Endometrial microvascular endothelial cells (primary cell): Measurements from ENCODE around the gene PGM3. TPM values are rescaled to one million over a fixed set of nuclear protein-coding genes. Genes with fewer than 3 reads are reported as not detected.

Experiments used
- in situ Hi-C: cut with HindIII; loops from 2 replicates; pipeline ENCODE4 v1.10.0; 2017; ENCODE audit warnings: low sequenced_read_pairs, low pct_unique_long_range_greater_than_20kb; ENCODE audit errors: inconsistent ontology term
- total RNA-seq: library from RNA; depleted of rRNA; stranded (reverse); fragments of >200 nt; gene quantifications from one replicate; pipeline ENCODE4 v1.2.3, GENCODE V29; 2015; ENCODE audit errors: inconsistent ontology term

The PGM3 gene
- total RNA-seq, 1 donor from 2014 or later, result 54.1 TPM

DNA sequence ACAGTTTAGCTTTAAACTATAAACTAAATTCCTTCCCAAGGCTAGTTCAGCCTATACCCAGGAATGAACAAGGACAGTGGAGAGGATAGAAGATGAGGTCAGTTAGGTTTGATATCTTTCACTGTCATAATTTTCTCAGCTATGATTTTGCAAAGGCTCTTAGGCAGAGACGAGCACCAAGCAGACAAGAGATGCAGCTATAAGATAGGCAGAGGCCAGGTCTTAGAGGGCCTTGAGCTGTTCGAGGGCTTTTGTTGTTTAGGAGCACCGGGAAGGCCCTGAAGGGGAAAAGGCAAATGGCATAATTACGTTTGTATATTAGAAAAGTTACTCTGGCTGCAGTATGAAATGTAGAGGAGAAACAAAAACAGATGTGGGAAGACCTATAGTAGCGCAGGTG lies 65.8 kb downstream of the PGM3 start:
- in situ Hi-C loops, result no loop called here

DNA sequence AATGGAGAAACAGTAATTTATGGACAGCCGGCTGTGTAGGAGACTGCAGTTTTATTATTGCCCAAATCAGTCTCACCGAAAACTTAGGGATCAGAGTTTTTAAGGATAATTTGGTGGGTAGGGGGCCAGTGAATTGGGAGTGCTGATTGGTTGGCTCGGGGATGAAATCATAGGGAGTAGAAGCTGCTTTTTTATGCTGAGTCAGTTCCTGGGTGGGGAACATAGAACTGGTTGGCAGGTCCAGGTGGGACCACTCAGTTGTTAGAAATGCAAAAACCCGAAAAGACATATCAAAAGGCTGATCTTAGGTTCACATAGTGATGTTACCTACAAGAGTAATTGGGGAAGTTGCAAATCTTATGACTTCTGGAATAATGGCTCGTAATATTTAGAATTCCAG lies 66.3 kb downstream of the PGM3 start:
- in situ Hi-C loops, result no loop called here

DNA sequence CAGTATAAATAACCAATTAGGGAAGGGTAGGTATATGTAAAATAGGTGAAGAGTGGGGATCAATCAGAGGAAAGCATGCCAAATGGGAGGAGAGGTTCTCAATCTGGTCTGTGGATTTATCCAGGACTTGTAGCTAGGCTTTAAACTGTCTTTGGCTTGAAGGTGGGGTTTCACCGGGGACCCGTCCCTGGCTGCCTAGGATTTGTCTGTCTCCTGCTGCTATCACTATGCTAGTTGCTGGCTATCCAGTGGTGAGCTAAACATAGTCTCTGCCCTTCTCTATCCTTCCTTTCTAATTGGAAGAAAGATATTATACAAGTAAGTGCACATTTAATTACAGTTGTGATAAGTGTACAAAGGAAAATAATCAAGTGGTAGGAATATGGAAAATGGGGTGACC lies 66.8 kb downstream of the PGM3 start:
- in situ Hi-C loops, result no loop called here

DNA sequence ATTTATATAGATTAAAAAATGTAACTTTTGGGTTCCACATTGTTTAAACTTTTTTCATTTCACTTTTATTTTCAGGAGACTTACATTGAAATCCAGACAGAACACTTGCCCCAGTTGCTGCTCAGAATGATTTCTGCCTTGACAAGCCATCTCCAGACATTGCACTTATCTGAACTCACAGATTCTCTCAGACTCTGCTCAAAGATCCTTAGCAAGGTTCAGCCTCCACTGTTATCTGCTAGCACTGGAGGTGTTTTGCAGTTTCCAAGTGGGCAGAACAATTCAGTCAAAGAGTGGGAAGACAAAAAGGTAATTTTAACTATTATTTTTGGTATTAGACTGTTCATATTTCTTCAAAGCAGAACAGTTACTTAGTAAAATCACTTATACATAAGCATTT lies 67.6 kb downstream of the PGM3 start:
- in situ Hi-C loops, result no loop called here

DNA sequence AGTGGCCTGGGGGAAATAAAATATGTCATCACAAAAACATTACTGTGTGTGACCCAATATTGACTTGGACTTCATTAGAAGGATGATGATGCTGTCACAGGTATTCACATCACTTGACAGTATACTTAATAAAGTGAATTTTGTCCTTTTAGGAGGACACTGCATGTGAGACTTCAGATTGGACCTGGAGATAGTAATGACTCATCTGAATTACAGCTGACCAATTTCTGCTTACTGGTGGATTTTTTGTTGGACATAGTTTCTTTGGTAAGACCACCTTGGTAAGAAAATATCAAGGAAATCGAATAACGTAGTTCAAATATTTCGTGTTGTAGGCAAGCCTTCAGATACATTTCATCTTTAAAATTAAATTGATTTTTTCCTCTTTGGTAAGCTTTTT lies 68.5 kb downstream of the PGM3 start:
- in situ Hi-C loops, result no loop called here

DNA sequence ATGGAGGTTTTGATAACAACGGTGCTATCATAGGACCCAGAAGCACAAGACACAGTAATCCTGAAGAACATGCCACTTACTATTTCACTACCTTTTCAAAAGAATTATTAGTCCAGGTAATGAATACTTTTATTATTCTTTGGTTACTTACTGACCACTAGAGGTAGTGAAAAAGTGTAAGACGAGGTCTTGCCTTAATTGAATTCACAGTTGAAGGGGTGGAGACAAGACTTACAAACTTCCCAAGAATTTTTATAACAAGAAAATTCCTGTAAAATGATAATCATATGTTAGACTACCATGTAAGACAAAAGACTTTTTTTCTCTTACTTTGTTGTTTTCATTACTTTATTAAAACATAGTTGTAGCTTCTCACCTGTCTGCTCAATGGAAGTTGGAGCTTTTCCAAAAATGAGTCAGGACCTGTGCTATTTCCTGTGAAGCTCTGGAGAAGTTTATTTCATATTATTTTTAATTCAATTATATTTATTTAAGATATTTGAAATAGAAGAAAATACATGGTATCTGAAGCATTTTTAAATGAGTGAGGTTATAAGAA lies 73.2 kb downstream of the PGM3 start:
- in situ Hi-C loops, result no loop called here

DNA sequence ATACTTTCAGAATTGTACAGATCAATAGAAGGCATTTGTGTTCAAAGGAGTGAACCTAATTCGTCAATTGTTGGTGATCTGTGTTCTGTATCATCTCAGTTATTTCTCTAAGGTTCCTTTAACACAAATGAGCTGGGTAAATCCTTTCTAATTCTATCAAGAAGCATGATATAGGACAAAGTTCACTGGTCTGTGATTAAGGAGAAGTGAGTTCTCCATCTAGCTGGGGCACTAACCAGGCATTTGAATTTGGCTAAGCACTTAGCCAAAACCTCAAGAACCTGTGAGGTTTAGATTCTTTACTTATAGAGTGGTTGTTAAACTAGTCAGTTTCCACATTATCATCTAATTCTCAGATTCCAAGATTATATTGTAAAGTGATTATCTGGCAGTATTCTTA lies 75.3 kb downstream of the PGM3 start:
- in situ Hi-C loops, result no loop called here

Other genes with a start within 250 kb of the PGM3 start
- 10.7 TPM for gene UBE3D, start 127.4 kb downstream of the PGM3 start, total RNA-seq
- 15.1 TPM for gene DOP1A, start 125.6 kb downstream of the PGM3 start, total RNA-seq
- 2.3 TPM for gene RWDD2A, start 92 bp upstream of the PGM3 start, total RNA-seq
- 22.7 TPM for gene ME1, start 237.8 kb upstream of the PGM3 start, total RNA-seq